ENCODE data around the gene EFCAB14. TPM values are rescaled to one million over a fixed set of nuclear protein-coding genes. Genes with fewer than 3 reads are reported as not detected.

The EFCAB14 gene
- total and polyA plus RNA-seq, 2 of the 4 experiments (the other 2 are of a cell fraction) = 28.6 to 43.0 TPM

- Histone ChIP-seq H3K23ac (ENCODE audit: low read depth, low read length) (no peak overlapping the region), H3K56ac (ENCODE audit: extremely low read depth, insufficient read depth, low read length) (no peak overlapping the region), H3K9me1 (ENCODE audit: insufficient read depth, low read length) (no peaks in the 10 kb centered on the region), H2AFZ (replicated peaks; ENCODE audit: low read length, poor library complexity) (no peak overlapping the region), H3K4me3 (ENCODE audit: insufficient read depth, low read depth, low read length) (no peak overlapping the region), H3K79me1 (ENCODE audit: low read depth in 1 of 2, low read length in 2 of 2) (peaks cover 2 to 3% of the 10 kb centered on the region in 2 experiments; a peak in 1 of 4 replicates), H2AK5ac (ENCODE audit: low read depth, low read length) (no peak overlapping the region), H4K8ac (ENCODE audit: low read depth in 2 of 2, low read length in 2 of 2) (no peak overlapping the region), H2BK20ac (ENCODE audit: low read depth, low read length) (no peak overlapping the region), H4K91ac (ENCODE audit: insufficient read depth, low read depth, low read length) (no peak overlapping the region), H3K27ac (ENCODE audit: insufficient read depth, low read length) (no peak overlapping the region), H3K4me2 (ENCODE audit: low read depth, low read length) (no peak overlapping the region), H2BK15ac (ENCODE audit: low read depth, low read length) (no peak overlapping the region), H4K20me1 (ENCODE audit: insufficient read depth, low read length) (no peaks in the 10 kb centered on the region), H3K4me1 (ENCODE audit: control insufficient read depth, insufficient read depth, low read length) (peaks cover 3% of the 10 kb centered on the region; the same call in 1 of the 2 replicates), H3K4ac (ENCODE audit: low read depth, low read length) (no peak overlapping the region), H3K27me3 (ENCODE audit: control insufficient read depth, insufficient read depth, low read length) (no peaks in the 10 kb centered on the region), H3K14ac (replicated peaks; ENCODE audit: low read depth, low read length) (no peak overlapping the region), H3K9me3 (ENCODE audit: control insufficient read depth, insufficient read depth, low read length) (no peaks in the 10 kb centered on the region), H2BK120ac (ENCODE audit: low read depth, low read length) (no peak overlapping the region), H3K36me3 (ENCODE audit: control insufficient read depth, insufficient read depth, low read length) (0 out of 2 replicates have a peak, but pooled peaks cover 12% of the 10 kb centered on the region), H4K5ac (ENCODE audit: low read depth, low read length) (no peak overlapping the region), H2AK9ac (replicated peaks; ENCODE audit: low read depth, low read length, poor library complexity) (no peak overlapping the region), H2BK5ac (ENCODE audit: low read depth, low read length, poor library complexity, severe bottlenecking) (no peak overlapping the region), H3K9ac (ENCODE audit: low read depth, low read length) (no peak overlapping the region), H3K18ac (ENCODE audit: low read depth, low read length) (no peak overlapping the region)
- TF ChIP-seq NFE2L2 (IDR thresholded peaks at IDR 0.05; ENCODE audit: low read depth, low read length) (no peak), FOS (IDR thresholded peaks at IDR 0.05; ENCODE audit: low read depth, low read length) (no peak), RCOR1 (IDR thresholded peaks at IDR 0.05; ENCODE audit: insufficient replicate concordance, low read length) (no peak), SMC3 (IDR thresholded peaks at IDR 0.05; ENCODE audit: low read depth, low read length) (no peak), CEBPB (IDR thresholded peaks at IDR 0.05; ENCODE audit: low read depth, low read length) (no peak), MAFK (IDR thresholded peaks at IDR 0.05; ENCODE audit: low read depth, low read length) (no peak), BHLHE40 (IDR thresholded peaks at IDR 0.05; ENCODE audit: low read depth, low read length) (no peak), RAD21 (IDR thresholded peaks at IDR 0.05; ENCODE audit: low read length) (no peak), CHD1 (IDR thresholded peaks at IDR 0.05; ENCODE audit: low read depth, low read length) (no peak), POLR2A (IDR thresholded peaks at IDR 0.05; ENCODE audit: low read depth, low read length) (no peak), RFX5 (IDR thresholded peaks at IDR 0.05; ENCODE audit: low read depth, low read length) (no peak), MXI1 (IDR thresholded peaks at IDR 0.05; ENCODE audit: borderline replicate concordance, low read depth, low read length) (no peak), USF2 (IDR thresholded peaks at IDR 0.05; ENCODE audit: low read depth, low read length) (no peak), MAZ (IDR thresholded peaks at IDR 0.05; ENCODE audit: borderline replicate concordance, low read depth, low read length) (no peak)
- TF ChIP-seq, protein P1, sequence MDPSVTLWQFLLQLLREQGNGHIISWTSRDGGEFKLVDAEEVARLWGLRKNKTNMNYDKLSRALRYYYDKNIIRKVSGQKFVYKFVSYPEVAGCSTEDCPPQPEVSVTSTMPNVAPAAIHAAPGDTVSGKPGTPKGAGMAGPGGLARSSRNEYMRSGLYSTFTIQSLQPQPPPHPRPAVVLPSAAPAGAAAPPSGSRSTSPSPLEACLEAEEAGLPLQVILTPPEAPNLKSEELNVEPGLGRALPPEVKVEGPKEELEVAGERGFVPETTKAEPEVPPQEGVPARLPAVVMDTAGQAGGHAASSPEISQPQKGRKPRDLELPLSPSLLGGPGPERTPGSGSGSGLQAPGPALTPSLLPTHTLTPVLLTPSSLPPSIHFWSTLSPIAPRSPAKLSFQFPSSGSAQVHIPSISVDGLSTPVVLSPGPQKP (IDR thresholded peaks at IDR 0.05; ENCODE audit: borderline replicate concordance, low read depth, low read length) = no peak
- TF ChIP-seq, protein P2, sequence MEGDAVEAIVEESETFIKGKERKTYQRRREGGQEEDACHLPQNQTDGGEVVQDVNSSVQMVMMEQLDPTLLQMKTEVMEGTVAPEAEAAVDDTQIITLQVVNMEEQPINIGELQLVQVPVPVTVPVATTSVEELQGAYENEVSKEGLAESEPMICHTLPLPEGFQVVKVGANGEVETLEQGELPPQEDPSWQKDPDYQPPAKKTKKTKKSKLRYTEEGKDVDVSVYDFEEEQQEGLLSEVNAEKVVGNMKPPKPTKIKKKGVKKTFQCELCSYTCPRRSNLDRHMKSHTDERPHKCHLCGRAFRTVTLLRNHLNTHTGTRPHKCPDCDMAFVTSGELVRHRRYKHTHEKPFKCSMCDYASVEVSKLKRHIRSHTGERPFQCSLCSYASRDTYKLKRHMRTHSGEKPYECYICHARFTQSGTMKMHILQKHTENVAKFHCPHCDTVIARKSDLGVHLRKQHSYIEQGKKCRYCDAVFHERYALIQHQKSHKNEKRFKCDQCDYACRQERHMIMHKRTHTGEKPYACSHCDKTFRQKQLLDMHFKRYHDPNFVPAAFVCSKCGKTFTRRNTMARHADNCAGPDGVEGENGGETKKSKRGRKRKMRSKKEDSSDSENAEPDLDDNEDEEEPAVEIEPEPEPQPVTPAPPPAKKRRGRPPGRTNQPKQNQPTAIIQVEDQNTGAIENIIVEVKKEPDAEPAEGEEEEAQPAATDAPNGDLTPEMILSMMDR (conservative IDR thresholded peaks at IDR 0.05; ENCODE audit: low read depth, low read length) = no peak
- intact Hi-C loops (cut with micrococcal nuclease) = no loop called here
- DNase-seq (no peak), ATAC-seq (ENCODE audit: low read depth) (no peak)
- BruUV-seq (replicated peaks) = no TSS peak
- CTCF ChIA-PET = no interaction called here
- no CpG with 5 or more reads among the region's 2 CpGs for WGBS, 2 experiments (ENCODE audit: extremely low coverage in 2 of 2, insufficient read length in 1 of 2)
- in situ Hi-C loops (cut with MboI; ENCODE audit: low sequenced_read_pairs) = no loop called here
- dilution Hi-C loops (cut with HindIII; ENCODE audit: low sequenced_read_pairs, unreplicated experiment) = no loop called here
- POLR2A ChIA-PET (ENCODE audit: unreplicated experiment) = no interaction called here
These were observed 62.3 kb downstream of the EFCAB14 start for GRCh38 chr1:46656643-46657042.

Measured in IMR-90 (cell line).